ENCODE data around the gene FNBP1. TPM values are rescaled to one million over a fixed set of nuclear protein-coding genes. Genes with fewer than 3 reads are reported as not detected.

Gene FNBP1
- total RNA-seq, 1 donor from 2014 or later = 50.0 TPM

DNA sequence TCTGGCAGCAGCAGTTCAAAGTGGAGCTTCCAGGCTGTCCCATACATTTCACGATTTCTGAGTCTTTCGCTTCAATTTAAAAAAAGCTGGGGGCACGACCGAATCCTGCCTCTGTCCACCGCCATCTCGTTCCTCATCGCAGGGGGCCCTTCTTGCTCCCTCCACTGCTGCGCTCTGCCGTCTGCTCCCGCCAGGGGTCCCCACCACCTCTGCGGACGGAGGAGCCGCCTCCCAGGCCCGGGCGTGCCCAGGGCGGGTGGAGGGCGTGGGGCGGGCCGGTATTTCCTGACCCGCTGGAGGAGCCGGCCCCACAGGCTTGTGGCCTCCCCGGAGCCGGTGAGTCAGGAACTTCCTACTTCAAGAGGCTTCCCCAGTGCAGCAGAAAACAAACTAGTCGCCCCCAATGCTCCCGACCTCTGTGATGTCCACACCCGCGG, 157.3 kb downstream of the FNBP1 start:
- TF ChIP-seq, protein P1, sequence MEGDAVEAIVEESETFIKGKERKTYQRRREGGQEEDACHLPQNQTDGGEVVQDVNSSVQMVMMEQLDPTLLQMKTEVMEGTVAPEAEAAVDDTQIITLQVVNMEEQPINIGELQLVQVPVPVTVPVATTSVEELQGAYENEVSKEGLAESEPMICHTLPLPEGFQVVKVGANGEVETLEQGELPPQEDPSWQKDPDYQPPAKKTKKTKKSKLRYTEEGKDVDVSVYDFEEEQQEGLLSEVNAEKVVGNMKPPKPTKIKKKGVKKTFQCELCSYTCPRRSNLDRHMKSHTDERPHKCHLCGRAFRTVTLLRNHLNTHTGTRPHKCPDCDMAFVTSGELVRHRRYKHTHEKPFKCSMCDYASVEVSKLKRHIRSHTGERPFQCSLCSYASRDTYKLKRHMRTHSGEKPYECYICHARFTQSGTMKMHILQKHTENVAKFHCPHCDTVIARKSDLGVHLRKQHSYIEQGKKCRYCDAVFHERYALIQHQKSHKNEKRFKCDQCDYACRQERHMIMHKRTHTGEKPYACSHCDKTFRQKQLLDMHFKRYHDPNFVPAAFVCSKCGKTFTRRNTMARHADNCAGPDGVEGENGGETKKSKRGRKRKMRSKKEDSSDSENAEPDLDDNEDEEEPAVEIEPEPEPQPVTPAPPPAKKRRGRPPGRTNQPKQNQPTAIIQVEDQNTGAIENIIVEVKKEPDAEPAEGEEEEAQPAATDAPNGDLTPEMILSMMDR (IDR thresholded peaks at IDR 0.05) = peak; percentile 92

GRCh38 chr9:129885018-129885669, 157.8 kb downstream of the FNBP1 start:
- peak; percentile 76 for DNase-seq
- H3K4me1 ChIP-seq = peaks cover 36% of the 10 kb centered on the region
- H3K9me3 ChIP-seq = no peaks in the 10 kb centered on the region
- TF ChIP-seq, protein P1 (IDR thresholded peaks at IDR 0.05) = no peak
- H3K27me3 ChIP-seq = no peaks in the 10 kb centered on the region
- peaks cover 27% of the 10 kb centered on the region for H3K36me3 ChIP-seq
- ATAC-seq = peak; percentile 43
- intact Hi-C loops (cut with DNase I) = loop anchor here (10.0 kb wide), 1 partner anchor 160 kb away; the partner anchor contains the start of gene FNBP1
- H3K27ac ChIP-seq = peak overlapping the region; percentile 88
- peak overlapping the region; percentile 48 for H3K4me3 ChIP-seq

More for the DNA sequence above, 157.3 kb downstream of the FNBP1 start:
- Histone ChIP-seq H3K27me3 (no peaks in the 10 kb centered on the region), H3K4me3 (peak overlapping the region; percentile 48), H3K9me3 (no peaks in the 10 kb centered on the region), H3K36me3 (peaks cover 21% of the 10 kb centered on the region), H3K27ac (peak overlapping the region; percentile 88), H3K4me1 (peaks cover 36% of the 10 kb centered on the region)
- peak; percentile 97 for DNase-seq
- ATAC-seq = peak; percentile 93
- intact Hi-C loops (cut with DNase I) = loop anchor here (10.0 kb wide), 1 partner anchor 159 kb away; the partner anchor contains the start of gene FNBP1

- peaks cover 36% of the 10 kb centered on the region for H3K4me1 ChIP-seq
- DNase-seq = peak; percentile 97
- no peaks in the 10 kb centered on the region for H3K27me3 ChIP-seq
- H3K27ac ChIP-seq = peak overlapping the region; percentile 88
- TF ChIP-seq, protein P1 (IDR thresholded peaks at IDR 0.05) = no peak
- peak; percentile 88 for ATAC-seq
- intact Hi-C loops (cut with DNase I) = loop anchor here (10.0 kb wide), 1 partner anchor 160 kb away; the partner anchor contains the start of gene FNBP1
- no peaks in the 10 kb centered on the region for H3K9me3 ChIP-seq
- H3K4me3 ChIP-seq = peak overlapping the region; percentile 48
- H3K36me3 ChIP-seq = peaks cover 34% of the 10 kb centered on the region
Measured at GRCh38 chr9:129884220-129885017, 158.6 kb downstream of the FNBP1 start.

DNA sequence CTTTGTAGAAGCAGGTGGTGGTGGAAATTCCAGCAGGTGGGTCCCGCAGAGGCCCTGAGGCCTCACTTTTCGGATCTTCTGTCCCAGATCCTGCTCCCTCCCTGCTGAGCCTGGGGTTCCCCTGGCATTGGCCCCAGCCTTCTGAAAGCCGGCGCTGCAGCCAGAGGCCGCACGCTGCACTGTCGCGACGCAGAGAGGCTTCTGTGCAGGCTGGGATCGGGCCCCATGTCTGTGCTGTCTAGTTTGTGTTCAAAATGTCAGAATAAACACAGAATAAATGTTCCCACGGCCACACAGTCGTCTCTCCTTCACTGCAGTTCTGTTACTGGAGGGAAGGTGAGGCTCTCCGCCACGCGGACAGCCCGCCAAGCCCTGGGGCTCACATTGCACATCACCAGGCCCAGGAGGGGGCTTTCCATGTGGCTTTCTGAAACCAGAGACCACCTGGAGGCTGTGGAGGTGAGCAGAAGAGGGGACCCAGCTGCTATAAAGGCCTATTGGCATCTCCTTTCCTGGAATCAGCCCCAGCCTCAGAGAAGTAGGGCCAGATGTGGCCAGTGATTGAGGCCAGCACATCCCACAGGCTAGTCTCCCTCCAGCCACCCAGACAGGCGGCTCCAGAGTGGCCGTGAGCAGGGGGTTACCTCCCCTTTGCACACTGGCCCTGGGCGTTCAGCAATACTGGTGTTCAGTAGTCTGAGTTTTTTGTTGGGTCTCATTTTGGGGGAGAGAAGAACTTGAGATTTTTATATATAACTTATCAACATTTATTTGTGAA, 161.3 kb downstream of the FNBP1 start:
- Histone ChIP-seq H3K4me3 (no peak overlapping the region), H3K4me1 (peaks cover 29% of the 10 kb centered on the region), H3K27ac (no peak overlapping the region), H3K9me3 (no peaks in the 10 kb centered on the region), H3K27me3 (no peaks in the 10 kb centered on the region), H3K36me3 (peaks cover 42% of the 10 kb centered on the region)
- TF ChIP-seq, protein P1 (IDR thresholded peaks at IDR 0.05) = no peak
- DNase-seq (no peak), ATAC-seq (no peak)
- intact Hi-C loops (cut with DNase I) = loop anchor here (10.0 kb wide), 1 partner anchor 163 kb away; the partner anchor contains the start of gene FNBP1

Data from upper lobe of right lung (tissue), 1 donor.